ENCODE measurements around the gene EIF4B.
A peak's percentile ranks its signal among the peaks of the same experiment; 100 is the strongest.

Gene EIF4B

DNA sequence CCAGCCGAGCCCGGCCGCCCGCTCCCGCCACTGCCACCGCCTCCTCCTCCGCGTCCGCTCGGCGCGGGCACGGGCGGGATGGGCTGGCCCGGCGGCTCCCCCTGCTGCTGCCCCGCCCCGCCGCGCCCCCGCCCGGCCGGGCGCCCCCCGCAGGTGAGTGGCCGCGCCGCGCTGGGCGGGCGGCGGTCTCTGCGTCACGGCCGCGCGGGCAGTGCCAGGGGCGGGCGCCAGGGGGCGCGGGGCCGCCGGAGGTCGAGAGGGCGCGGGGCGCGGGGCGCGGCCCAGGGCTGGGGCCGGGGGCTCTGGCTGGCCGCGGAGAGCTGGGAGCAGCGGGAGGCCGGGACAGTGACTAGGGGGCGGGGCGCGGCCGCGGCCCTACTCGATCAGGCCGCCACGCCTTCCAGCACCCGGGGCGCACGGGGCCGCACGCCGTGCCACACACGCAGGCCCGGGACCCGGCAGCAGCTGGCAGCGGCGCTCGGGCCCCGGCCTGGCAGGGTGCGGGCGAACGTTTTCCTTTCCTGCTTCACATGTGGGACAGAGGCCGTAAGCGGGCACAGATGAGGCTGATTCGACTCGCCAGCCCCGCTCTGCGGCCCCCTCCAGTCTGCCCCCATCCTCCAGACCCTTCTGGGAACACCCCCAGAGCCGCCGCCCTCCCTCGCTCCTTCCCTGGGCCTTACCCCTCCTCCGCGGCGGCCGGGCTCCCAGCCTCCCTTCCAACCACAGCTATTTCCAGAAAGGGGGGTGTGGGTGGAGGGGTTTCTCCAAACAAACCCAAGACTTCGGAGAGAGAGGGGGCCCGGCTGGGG lies 41.2 kb downstream of the EIF4B start:
- peak; percentile 49 for DNase-seq (ENCODE audit: low read depth)

GRCh38 chr12:53048033-53048779 lies 42.0 kb downstream of the EIF4B start:
- no peak for DNase-seq (ENCODE audit: low read depth)

DNA sequence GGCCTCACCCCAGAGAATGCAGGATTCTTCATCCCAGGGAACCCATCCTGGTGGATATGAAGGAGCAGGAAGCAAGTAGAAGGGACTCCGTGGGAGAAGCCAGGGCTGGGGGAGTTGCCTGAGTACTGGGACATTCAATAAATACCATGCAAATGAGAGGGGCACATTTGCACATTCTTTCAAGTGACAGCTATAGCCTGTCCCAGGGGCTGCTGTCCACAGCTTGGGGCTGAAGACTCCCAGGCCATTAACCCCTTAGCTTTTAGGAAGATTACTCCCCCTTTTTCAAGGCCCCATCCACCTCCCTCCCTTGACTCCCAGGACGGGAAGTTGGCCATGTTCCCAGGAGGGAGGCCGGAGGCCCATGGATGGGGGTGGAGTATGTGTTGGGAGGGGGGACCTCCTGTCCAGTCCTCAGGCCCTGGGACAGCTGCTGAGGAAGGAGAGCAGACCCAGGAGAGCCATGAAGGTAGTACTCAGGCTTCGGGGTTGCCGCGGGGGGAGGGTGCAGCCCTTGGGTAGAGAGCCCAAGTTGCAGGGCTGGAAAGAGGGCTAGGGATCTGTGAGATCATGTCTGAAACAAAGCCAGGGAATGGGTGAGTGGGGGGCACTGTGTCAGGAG lies 42.6 kb downstream of the EIF4B start:
- DNase-seq (ENCODE audit: low read depth), result no peak

DNA sequence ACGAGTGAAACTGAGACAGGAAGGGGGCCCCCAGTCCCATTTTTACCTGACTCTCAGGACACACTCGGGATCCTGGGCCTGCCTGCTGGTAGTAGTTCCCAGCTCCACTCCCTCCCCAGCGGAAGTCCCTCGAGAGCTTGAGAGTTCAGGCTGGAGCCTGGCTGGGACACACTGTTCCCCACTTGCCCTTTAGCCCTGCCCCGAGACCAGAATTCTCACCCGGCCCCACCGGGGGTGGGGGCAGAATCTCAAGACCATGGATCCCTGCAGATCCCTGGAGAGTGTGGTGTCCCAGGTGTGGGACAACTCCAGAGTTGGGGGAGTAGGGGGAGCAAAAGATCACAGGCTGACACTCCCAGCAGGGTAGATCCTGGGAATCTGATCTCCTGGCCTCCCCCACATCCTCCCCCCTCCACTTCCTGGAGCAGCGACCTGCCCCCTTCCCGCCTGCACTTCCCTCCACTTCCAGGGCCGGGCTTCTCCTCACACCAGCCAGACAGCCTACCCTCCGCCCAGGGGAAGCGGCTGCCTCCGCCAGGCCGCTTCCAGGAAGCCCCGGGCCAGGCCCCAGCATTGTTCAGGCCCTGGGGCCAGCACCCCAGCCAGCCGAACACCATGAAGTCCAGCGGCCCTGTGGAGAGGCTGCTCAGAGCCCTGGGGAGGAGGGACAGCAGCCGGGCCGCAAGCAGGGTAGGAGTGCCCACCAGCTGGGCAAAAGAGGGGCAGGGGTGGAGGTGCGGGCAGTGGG lies 43.5 kb downstream of the EIF4B start, which contains the start of gene TNS2:
TNS2 (plus strand) TSS at position 495 of the 748 bp plus-strand sequence; CDS start at position 616, 121 bp downstream.
- DNase-seq (ENCODE audit: low read depth), result no peak

DNA sequence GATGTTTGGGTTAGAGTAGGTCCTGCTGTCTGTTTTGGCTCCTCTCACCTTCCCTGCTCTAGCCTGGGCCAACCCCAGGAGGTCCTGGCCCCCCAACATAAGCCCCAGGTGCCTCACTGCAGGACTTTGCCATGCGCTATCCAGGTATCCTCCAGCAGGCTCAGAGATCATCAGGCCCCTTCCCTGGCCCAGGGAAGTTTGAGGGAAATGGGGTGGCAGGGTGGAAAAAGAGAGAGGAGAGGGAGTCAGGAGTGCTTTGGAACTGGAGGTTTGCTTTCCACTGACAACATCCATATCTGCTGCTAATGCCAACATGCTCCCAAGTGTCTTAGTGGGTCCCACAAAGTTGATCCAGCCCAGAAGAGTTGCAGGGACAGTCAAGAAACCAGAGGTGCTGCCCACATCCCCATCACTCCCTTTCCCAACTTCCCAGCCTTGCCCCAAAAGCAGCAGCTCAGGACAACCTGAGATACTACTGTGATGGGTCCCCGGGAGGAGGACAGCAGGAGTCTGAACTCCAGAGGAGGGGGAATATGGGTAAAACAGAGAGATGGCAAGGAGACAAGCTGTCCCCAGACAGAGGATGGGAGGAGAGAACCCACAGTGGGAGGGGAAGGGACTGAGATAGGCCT lies 44.3 kb downstream of the EIF4B start:
- no peak for DNase-seq (ENCODE audit: low read depth)

GRCh38 chr12:53051058-53051880 lies 45.0 kb downstream of the EIF4B start:
- DNase-seq (ENCODE audit: low read depth), result no peak

DNA sequence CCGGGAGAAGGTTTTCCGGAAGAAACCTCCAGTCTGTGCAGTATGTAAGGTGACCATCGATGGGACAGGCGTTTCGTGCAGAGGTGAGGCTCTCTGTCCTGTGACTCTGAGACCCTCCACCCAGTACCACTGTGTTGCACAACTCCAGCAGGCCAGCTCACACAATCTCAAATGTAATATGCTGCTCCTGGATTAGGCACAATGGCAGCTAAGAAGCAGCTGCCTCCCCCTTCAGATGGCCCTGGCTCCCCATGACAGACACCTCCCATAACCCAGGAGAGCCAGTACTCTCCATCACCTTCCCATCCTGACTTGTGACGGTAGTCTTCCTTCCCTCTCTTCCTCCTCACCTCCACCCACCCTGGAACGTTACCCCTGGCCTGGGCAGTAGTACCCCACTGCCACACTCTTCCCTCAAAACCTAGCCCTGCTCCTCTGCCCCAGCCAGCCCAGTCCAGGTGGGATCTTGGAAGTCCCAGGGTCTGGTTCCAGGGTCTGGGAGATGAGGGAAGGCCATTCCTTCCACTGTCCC lies 45.7 kb downstream of the EIF4B start:
- DNase-seq (ENCODE audit: low read depth), result no peak

- DNase-seq (ENCODE audit: low read depth), result no peak
Measured at GRCh38 chr12:53052419-53053217, 46.4 kb downstream of the EIF4B start.

- peak; percentile 32 for DNase-seq (ENCODE audit: low read depth)
Measured at GRCh38 chr12:53053218-53054111, 47.2 kb downstream of the EIF4B start.

DNA sequence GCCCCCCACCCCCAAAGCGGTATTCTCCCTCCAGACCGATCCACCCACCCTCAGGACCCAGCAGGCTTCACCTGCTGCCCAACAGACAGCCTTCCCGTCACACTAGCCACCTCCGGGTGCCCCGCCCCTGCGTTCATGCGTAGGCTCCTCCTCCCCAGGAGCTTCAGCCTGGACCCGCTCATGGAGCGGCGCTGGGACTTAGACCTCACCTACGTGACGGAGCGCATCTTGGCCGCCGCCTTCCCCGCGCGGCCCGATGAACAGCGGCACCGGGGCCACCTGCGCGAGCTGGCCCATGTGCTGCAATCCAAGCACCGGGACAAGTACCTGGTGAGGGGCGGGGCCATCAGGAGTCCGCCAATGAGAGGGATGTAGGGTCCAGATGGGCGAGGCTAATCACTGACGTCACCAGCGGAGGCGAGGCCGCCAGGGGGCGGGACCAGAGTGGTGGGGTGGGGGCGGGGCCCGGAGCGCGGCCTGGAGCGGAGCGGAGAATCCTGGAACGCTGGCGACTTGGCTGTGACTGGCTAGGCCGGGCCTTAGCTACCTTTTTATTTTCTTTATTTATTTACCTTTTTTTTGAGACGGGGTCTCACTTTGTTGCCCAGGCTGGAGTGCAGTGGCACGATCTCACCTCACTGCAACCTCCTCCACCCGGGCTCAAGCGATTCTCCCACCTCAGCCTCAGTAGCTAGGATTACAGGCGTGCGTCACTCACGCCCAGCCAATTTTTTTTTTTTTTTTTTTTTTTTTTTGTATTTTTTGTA lies 48.0 kb downstream of the EIF4B start:
- peak; percentile 87 for DNase-seq (ENCODE audit: low read depth)

DNA sequence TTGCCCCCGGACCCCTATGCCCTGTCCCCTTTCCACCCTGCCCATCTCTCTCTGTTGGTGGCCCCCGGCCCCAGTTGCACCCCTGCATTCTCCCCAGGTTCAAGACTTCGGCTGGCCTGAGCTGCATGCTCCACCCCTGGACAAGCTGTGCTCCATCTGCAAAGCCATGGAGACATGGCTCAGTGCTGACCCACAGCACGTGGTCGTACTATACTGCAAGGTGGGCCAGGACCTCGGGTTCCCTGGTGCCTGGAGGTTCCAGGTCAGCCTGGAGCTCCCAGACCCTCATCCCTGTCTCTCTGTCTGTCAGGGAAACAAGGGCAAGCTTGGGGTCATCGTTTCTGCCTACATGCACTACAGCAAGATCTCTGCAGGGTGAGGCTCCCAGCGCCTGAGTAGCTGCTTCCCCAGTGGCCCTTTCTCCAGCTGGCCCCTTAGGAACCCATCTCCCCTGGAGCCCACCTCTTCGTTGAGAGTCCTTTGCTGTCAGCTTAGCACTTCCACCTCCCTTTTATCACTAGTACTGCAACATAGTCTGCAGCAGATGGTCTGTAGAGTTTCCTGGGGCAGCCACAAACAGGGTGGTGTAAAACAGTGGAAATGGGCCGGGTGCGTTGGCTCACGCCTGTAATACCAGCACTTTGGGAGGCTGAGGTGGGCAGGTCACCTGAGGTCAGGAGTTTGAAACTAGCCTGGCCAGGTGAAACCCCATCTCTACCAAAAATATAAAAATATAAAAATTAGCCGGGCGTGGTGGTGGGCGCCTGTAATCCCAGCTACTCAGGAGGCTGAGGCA lies 49.4 kb downstream of the EIF4B start:
- DNase-seq (ENCODE audit: low read depth), result no peak

DNA sequence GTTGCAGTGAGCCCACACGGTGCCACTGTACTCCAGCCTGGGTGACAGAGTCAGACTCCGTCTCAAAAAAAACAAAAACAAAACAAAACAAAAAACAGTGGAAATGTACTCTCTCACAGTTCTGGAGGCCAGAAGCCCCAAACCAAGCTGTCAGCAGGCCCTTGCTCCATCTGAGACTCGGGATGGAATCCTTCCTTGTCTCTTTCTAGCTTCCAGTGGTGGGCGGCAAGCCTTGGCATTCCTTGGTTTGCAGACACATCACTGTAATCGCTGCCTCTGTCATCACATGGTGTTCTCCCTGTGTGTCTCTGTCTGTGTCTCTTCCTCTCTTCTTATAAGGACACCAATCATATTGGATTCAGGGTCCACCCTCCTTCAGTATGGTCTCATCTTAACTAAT lies 50.0 kb downstream of the EIF4B start:
- no peak for DNase-seq (ENCODE audit: low read depth)

DNA sequence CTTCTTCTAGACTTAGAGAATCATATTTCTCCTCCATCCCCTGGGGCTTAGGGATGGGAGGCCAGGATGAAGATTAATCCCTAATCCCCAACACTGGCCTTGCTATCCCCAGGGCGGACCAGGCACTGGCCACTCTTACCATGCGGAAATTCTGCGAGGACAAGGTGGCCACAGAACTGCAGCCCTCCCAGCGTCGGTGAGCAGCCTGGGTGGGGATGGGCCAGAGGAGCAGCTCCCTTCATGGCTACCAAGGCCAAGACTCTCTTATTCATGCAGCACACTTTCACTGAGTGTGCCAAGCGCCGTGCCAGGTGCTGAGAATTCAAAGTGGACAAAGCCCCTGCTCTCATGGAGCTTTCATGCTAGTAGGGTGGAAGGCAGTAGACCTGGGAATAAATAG lies 50.6 kb downstream of the EIF4B start:
- no peak for DNase-seq (ENCODE audit: low read depth)

- DNase-seq (ENCODE audit: low read depth), result no peak
Measured at GRCh38 chr12:53057816-53058500, 51.7 kb downstream of the EIF4B start.

GRCh38 chr12:53058674-53059433 lies 52.6 kb downstream of the EIF4B start:
- DNase-seq (ENCODE audit: low read depth), result no peak

All from activated T-cell treated with anti-CD3 and anti-CD28 coated beads for 24 hours (primary cell).